M059J (cell line): Measurements from ENCODE around the gene ADD1. TPM values are rescaled to one million over a fixed set of nuclear protein-coding genes. Genes with fewer than 3 reads are reported as not detected.
"Not testable (repeated sequence)": the region's sequence is repeated elsewhere in the genome, so short reads cannot be mapped to it uniquely, and the experiment has no call there.

Experiments used
- DNase-seq: peaks from one replicate; pipeline ENCODE4 v3.0.0-alpha.2; 2012; ENCODE audit warnings: low read depth
- total RNA-seq: library from RNA; depleted of rRNA; stranded (reverse); fragments of >200 nt; shearing (Covaris generic); gene quantifications from 2 replicates; pipeline ENCODE4 v1.2.3, GENCODE V29; 2014

ADD1 gene
- total RNA-seq, 1 experiment from 2014 or later = 193 TPM

GRCh38 chr4:2922453-2923101 lies 78.9 kb downstream of the ADD1 start:
- not testable (repeated sequence) for DNase-seq

DNA sequence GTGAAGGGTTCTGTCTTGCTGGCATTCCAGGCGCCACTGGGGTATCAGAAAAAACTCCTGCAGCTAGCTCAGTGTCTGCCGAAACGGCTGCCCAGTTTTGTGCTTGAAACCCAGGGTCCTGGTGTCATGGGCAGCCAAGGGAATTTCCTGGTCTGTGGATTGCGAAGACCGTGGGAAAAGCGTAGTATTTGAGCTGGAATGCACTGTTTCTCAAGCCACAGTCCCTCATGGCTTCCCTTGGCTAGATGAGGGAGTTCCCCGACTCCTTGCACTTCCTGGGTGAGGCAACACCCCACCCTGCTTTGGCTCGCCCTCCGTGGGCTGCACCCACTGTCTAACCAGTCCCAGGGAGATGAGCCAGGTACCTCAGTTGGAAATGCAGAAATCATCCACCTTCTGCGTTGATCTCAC lies 79.5 kb downstream of the ADD1 start:
- DNase-seq = no peak

DNA sequence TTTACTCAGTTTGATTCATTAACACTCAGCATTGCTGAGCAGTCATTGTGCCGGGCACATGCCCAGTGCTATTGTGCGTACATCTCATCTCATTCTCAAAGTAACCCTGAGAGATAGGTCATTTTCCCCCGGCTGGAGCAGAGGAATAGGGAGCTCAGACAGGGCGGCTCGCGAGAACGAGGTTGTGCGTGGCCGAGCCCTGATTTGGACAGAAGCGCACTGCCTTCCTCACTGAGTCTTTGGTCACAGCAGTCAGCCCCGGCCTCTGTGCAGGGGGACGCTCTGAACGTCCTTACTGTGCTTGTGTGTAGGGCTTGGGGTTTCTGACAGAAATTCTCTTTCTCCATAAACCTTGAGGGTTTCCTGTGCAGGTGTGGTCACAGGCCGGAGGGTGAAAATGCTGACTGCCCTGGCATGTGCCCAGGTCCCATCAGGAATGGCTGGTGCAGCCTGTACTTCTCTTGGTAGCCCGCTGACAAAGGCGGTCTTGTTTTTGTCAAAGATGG lies 80.1 kb downstream of the ADD1 start:
- DNase-seq = no peak

DNA sequence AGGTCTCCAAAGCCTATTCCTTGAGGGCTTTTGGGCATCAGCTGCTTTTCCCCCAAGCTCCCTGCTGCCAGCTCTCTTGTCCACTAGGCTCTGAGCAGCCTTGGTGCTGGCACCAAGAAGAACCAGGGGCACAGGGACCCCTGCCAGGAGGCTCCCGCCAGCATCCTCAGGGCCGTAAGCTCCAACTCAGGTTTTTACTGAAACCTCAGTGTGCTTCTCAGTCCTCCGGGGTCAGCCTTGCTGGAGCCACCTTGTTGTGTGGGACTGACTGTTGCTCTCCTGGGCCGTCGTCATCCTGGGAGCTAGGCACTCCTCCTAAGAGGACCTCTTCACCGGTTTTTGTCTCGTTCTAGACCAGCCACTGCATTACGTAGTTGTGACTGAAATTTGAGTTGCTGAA lies 80.6 kb downstream of the ADD1 start:
- no peak for DNase-seq

DNA sequence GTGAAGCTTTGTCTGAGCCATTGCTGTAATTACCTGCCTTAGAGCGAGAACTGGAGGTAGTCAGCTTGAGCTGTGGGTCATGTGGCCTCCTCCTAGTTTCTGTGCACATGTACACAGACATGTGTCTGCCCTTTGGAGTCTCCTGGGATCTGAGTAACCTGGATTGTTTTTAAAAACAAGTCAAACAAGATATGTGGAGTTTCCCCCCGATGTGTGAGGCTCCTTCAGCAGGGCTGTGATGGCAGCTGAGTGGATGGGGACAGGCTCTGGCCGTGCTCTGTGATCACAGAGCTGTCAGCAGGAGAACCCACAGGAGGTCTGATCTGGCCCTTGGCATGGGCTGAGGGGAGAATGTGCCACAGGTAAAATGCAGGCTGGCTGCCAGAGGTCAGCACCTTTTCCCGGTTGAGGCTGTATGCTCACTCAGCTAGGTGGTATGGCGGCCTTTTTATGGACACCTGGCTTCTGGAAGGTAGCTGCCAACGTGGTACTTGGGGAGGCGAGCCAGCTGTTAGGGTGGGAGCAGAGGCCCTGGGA lies 81.2 kb downstream of the ADD1 start:
- DNase-seq = no peak

DNA sequence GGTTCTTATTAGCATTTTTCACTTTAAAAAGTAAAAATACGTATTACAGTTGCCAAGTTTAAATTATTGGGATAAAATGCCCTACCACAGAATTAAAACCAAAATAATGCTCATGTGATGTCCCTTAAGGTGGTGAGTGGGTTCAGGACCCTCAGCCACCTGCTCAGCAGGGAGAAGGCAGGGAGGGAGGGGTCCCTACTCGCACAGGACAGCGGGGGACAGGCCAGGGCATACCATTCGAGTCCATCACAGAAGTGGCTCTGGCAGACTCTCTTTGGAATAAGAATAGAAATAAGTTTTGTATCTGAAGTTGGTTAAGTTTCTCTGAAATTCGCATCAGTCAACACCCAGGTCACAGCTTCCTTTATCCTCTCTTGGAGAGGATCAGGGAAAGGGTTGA lies 81.9 kb downstream of the ADD1 start:
- DNase-seq = no peak

DNA sequence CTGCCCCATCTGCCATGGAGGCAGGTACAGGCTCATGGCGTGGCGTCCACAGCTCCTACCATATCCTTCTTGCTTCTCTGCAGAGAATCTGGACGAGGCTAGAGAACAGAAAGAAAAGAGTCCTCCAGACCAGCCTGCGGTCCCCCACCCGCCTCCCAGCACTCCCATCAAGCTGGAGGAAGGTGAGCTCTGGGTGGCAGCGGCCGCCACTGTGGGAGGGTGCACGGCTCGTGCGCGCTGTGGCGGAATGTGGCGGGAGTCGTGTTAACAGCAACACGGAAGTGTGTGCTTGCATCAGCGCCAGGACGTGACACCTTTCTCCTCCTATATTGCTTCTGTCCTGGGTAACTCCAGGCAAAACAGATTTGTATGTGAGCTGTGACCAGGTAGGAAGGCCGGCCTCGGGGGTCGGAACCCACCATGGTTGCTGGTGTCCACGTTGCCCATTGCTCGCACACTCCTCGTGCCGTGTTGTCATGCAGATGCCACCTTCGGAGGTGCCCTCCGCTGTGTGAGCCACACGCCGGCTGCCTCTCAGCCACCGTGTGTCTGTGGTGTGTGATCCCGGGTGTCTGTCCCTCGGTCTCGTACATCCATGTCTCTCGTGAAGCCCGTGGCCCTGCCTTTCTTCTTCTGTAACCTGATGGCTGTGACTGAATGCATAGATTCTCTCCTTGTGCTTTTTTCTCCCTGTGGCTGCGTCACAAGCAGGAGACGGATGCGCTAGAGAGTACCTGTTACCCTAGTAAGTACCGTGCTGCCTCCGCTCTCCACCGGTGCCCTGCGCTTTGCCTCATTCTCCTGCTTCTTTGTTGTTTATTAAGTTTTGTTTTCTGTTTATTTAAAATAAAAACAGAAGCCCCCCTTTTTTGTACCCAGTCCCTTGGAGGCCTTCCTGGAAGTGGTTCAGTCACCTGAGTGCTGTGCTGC lies 82.6 kb downstream of the ADD1 start:
- no peak for DNase-seq

DNA sequence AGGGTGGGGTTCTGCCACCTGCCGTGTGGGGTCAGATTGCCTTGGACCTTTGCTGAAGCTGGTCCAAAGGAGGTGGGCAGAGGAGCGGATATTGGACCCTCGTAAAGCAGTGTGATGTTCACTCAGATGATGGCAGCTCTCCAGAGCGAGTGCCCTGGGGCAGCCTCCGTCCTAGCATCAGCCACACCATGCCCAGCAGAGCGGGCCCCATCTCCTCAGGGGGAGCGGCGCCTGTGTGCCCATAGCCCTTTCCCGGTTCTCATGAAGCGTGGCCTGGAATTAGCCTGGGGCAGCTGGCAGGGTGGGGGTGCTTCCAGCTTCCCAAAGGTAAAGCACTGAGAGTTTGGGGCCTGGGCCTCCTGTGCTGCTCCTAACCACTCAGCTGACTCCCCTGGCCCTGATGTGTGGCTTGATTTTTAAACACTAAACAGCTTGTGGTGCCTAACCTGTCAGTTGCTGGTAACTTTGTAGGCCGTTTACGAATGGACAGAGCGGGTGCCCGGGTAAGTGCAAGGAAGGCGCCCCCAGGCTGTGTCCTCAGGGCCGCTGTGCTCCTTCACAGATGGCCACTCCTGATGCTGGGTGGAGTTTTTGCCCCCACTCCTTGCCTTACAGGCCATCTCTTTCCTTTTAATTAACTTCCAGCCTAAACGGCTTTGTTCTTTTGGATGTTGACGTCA lies 83.5 kb downstream of the ADD1 start:
- DNase-seq = no peak

- DNase-seq = no peak
These were observed 84.0 kb downstream of the ADD1 start for GRCh38 chr4:2927696-2928075.

GRCh38 chr4:2928242-2929176 lies 84.9 kb downstream of the ADD1 start:
- no peak for DNase-seq

DNA sequence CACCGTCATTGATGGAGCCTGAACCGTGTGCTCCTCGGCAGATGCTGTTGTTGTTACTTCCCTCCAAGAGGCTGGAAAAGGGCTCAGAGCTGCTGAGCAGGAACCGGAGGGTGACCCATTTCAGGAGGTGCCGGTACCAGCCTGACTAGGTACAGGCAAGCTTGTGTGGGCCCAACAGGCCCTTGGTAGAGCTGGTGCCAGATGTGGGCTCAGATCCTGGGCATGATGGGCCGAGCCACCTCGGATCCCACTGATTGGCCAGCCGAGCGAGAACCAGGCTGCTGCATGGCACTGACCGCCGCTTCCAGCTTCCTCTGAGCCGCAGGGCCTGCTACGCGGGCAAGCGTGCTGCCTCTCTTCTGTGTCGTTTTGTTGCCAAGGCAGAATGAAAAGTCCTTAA lies 85.8 kb downstream of the ADD1 start:
- no peak for DNase-seq

GRCh38 chr4:2930135-2930757 lies 86.6 kb downstream of the ADD1 start:
- no peak for DNase-seq

- DNase-seq = no peak
These were observed 87.3 kb downstream of the ADD1 start for GRCh38 chr4:2930758-2931511.

- no peak for DNase-seq
These were observed 88.1 kb downstream of the ADD1 start for GRCh38 chr4:2931512-2932301.

DNA sequence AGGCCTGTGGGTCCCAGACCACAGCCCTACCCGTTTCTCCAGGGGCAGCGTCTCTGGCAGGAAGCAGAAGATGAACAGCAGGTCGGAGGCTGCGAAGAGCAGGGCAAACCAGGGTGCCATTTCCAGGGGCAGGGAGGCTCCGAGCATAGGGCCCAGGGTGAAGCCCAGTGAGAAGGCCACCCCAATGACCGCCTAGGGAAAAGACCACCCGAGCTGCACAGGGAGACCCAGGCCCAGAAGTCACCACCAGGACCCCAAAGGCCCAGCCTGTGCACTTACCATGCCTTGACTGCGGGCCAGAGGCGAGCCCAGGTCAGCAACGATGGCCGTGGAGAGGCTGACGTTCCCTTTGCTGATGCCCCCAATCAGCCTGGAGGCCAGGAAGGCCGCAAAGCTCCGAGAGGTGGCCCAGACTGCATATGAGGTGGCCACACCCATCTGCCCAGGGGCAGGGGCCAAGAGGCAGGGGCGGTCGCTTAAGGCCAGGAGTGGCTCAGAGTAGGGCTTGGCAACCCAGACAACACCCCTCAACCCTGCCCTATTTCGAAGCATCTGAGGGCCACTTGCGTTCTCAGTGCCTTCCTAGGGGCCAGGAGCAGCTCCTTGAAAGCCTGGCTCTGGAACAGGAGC lies 88.8 kb downstream of the ADD1 start:
- no peak for DNase-seq

- DNase-seq = no peak
These were observed 89.4 kb downstream of the ADD1 start for GRCh38 chr4:2932951-2933565.

- no peak for DNase-seq
These were observed 90.0 kb downstream of the ADD1 start for GRCh38 chr4:2933566-2934076.
